Ishikawa (cell line): ENCODE measurements around the gene CHST11.

ENCODE experiments used
- CEBPB ChIP-seq: IDR thresholded peaks from 2 replicates; pipeline ENCODE4 v1.6.1; 2012
- CREB1 ChIP-seq: IDR thresholded peaks from 2 replicates; pipeline ENCODE4 v1.6.1; 2012; ENCODE audit warnings: low read depth
- EGR1 ChIP-seq: IDR thresholded peaks from 2 replicates; pipeline ENCODE4 v1.6.1; 2012
- EP300 ChIP-seq: IDR thresholded peaks from 2 replicates; pipeline ENCODE4 v1.6.1; 2012; ENCODE audit warnings: borderline replicate concordance
- FOXM1 ChIP-seq: IDR thresholded peaks from 2 replicates; pipeline ENCODE4 v1.6.1; 2012; ENCODE audit warnings: low read depth, borderline replicate concordance
- MAX ChIP-seq: IDR thresholded peaks from 2 replicates; pipeline ENCODE4 v1.6.1; 2012
- NFIC ChIP-seq: IDR thresholded peaks from 2 replicates; pipeline ENCODE4 v1.6.1; 2012
- RAD21 ChIP-seq: IDR thresholded peaks from 2 replicates; pipeline ENCODE4 v1.6.1; 2012; ENCODE audit warnings: low read depth
- REST ChIP-seq: IDR thresholded peaks from 2 replicates; pipeline ENCODE4 v1.6.1; 2012; ENCODE audit warnings: low read depth, mild to moderate bottlenecking
- TAF1 ChIP-seq: IDR thresholded peaks from 2 replicates; pipeline ENCODE4 v1.6.1; 2012; ENCODE audit warnings: low read depth, mild to moderate bottlenecking
- TCF12 ChIP-seq: IDR thresholded peaks from 2 replicates; pipeline ENCODE4 v1.6.1; 2012; ENCODE audit warnings: low read depth
- TEAD4 ChIP-seq: IDR thresholded peaks from 2 replicates; pipeline ENCODE4 v1.6.1; 2012
- USF1 ChIP-seq: IDR thresholded peaks from 2 replicates; pipeline ENCODE4 v1.6.1; 2012
- YY1 ChIP-seq: IDR thresholded peaks from 2 replicates; pipeline ENCODE4 v1.6.1; 2012; ENCODE audit warnings: low read depth
- ZBTB7A ChIP-seq: IDR thresholded peaks from 2 replicates; pipeline ENCODE4 v1.6.1; 2012; ENCODE audit warnings: low read depth

CHST11 gene

GRCh38 chr12:104767261-104767660, 310.5 kb downstream of the CHST11 start:
- TF ChIP-seq REST = no peak
- TF ChIP-seq USF1 = no peak
- TF ChIP-seq TEAD4 = no peak
- TF ChIP-seq CREB1 = no peak
- no peak for TF ChIP-seq ZBTB7A
- no peak for TF ChIP-seq NFIC

- TF ChIP-seq NFIC = no peak
- TF ChIP-seq MAX = no peak
- TF ChIP-seq USF1 = no peak
- TF ChIP-seq CREB1 = no peak
- no peak for TF ChIP-seq RAD21
- TF ChIP-seq YY1 = no peak
- no peak for TF ChIP-seq TCF12
- no peak for TF ChIP-seq TEAD4
- no peak for TF ChIP-seq REST
- no peak for TF ChIP-seq TAF1
- TF ChIP-seq ZBTB7A = no peak
- TF ChIP-seq FOXM1 = no peak
- no peak for TF ChIP-seq CEBPB
Measured at GRCh38 chr12:104768033-104768432, 311.3 kb downstream of the CHST11 start.

- TF ChIP-seq RAD21 (no peak), NFIC (no peak), REST (no peak), TCF12 (no peak), EP300 (no peak), TEAD4 (no peak), CREB1 (no peak), YY1 (no peak), TAF1 (no peak), EGR1 (no peak), MAX (no peak), FOXM1 (no peak), CEBPB (no peak)
Measured at GRCh38 chr12:104769144-104769561, 312.4 kb downstream of the CHST11 start.

GRCh38 chr12:104772336-104772735, 315.6 kb downstream of the CHST11 start:
- TF ChIP-seq TAF1 = no peak
- TF ChIP-seq TCF12 = no peak
- no peak for TF ChIP-seq ZBTB7A
- TF ChIP-seq MAX = no peak
- TF ChIP-seq NFIC = no peak
- TF ChIP-seq EGR1 = no peak
- no peak for TF ChIP-seq EP300
- no peak for TF ChIP-seq YY1
- no peak for TF ChIP-seq FOXM1
- TF ChIP-seq RAD21 = no peak
- TF ChIP-seq REST = no peak
- no peak for TF ChIP-seq CEBPB
- TF ChIP-seq CREB1 = no peak
- no peak for TF ChIP-seq TEAD4
- no peak for TF ChIP-seq USF1
